Breast epithelium (tissue), 4 donors: ENCODE results near the gene MRGPRX2. TPM values are rescaled to one million over a fixed set of nuclear protein-coding genes. Genes with fewer than 3 reads are reported as not detected.

Experiments used
- DNase-seq, 2 donors: peaks; one replicate each; pipeline ENCODE4 v3.0.0-alpha.2; 2019; ENCODE audit warnings: low spot score in 2 of 2
- H3K27ac ChIP-seq, 2 donors: fragments of 200-600 bp; sonication (generic) in 1 of 2; one replicate each; pipeline ENCODE4 v1.5.1; 2016 to 2019; ENCODE audit warnings: mild to moderate bottlenecking in 1 of 2
- H3K27me3 ChIP-seq, 2 donors: fragments of 200-600 bp; sonication (generic) in 1 of 2; one replicate each; pipeline versions ENCODE4 v1.5.1 to v1.6.0; 2017 to 2019; ENCODE audit warnings: control low read depth in 1 of 2, mild to moderate bottlenecking in 1 of 2
- H3K36me3 ChIP-seq: fragments of 200-600 bp; one replicate; pipeline ENCODE4 v1.5.1; 2019
- H3K4me1 ChIP-seq, 2 donors: fragments of 200-600 bp; sonication (generic); one replicate each; pipeline ENCODE4 v1.5.1; 2016 to 2019; ENCODE audit warnings: control low read depth in 1 of 2
- H3K4me3 ChIP-seq, 3 donors: fragments of 200-600 bp; sonication (generic); 1 replicate in 2 of 3; 2 replicates in 1 of 3; pipeline ENCODE4 v1.5.1; 2016 to 2019; ENCODE audit warnings: mild to moderate bottlenecking in 3 of 3, moderate library complexity in 2 of 3
- H3K9me3 ChIP-seq, 2 donors: fragments of 200-600 bp; sonication (generic) in 1 of 2; one replicate each; pipeline ENCODE4 v1.5.1; 2016 to 2019; ENCODE audit warnings: control low read depth in 1 of 2
- POLR2A ChIP-seq: fragments of 450-650 bp; IDR thresholded peaks from one replicate; pipeline ENCODE4 v1.6.1; 2016; ENCODE audit warnings: antibody characterized with exemption, mild to moderate bottlenecking, moderate library complexity
- POLR2AphosphoS5 ChIP-seq, 3 donors: sonication (generic); formaldehyde crosslinking; IDR thresholded peaks; one replicate each; pipeline ENCODE4 v1.6.1; 2017; ENCODE audit warnings: antibody characterized with exemption in 3 of 3
- intact Hi-C: fragments of 100-400 bp; cut with DNase I; formaldehyde crosslinking; loops from one replicate; pipeline ENCODE4 v1.15.1; 2023; ENCODE audit warnings: low total_unique reads
- total RNA-seq, 3 donors: library from RNA; depleted of rRNA; stranded (reverse); fragments of >200 nt; gene quantifications; one replicate each; pipeline ENCODE4 v1.1.0, GENCODE V29; 2016
- TF ChIP-seq, protein P1 (sequence below), 3 donors: fragments of 450-650 bp; IDR thresholded peaks; one replicate each; pipeline ENCODE4 v1.5.1; 2016 to 2017; ENCODE audit warnings: antibody characterized with exemption in 3 of 3, mild to moderate bottlenecking in 3 of 3, moderate library complexity in 3 of 3

MRGPRX2 gene
- total RNA-seq, 3 donors from 2014 or later, result 1.4 TPM; not detected in 2

DNA sequence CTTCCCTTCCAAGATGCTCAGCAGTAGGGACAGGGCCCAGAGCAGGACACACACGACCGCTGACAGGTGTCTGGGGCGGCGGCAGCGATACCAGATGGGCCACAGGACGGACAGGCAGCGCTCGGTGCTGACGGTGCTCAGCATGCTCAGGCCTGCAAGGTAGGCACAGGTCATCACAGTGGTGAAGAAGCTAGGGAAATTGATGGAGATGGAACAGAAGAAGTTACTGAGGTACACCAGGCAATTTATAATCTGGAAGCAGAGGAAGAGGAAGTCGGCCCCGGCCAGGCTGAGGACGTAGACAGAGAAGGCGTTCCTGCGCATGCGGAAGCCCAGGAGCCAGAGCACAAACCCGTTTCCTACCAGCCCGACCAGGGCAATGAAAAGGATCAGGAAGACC is 4.6 kb downstream of the MRGPRX2 start:
- Histone ChIP-seq H3K36me3 (no peaks in the 10 kb centered on the region), H3K4me3 (no peak overlapping the region), H3K27ac (no peak overlapping the region), H3K4me1 (no peaks in the 10 kb centered on the region), H3K27me3 (no peaks in the 10 kb centered on the region), H3K9me3 (peaks cover 0 to 6% of the 10 kb centered on the region in 2 donors)
- intact Hi-C loops, result no loop called here
- no peak for TF ChIP-seq POLR2AphosphoS5 (IDR thresholded peaks at IDR 0.05)
- TF ChIP-seq, protein P1, sequence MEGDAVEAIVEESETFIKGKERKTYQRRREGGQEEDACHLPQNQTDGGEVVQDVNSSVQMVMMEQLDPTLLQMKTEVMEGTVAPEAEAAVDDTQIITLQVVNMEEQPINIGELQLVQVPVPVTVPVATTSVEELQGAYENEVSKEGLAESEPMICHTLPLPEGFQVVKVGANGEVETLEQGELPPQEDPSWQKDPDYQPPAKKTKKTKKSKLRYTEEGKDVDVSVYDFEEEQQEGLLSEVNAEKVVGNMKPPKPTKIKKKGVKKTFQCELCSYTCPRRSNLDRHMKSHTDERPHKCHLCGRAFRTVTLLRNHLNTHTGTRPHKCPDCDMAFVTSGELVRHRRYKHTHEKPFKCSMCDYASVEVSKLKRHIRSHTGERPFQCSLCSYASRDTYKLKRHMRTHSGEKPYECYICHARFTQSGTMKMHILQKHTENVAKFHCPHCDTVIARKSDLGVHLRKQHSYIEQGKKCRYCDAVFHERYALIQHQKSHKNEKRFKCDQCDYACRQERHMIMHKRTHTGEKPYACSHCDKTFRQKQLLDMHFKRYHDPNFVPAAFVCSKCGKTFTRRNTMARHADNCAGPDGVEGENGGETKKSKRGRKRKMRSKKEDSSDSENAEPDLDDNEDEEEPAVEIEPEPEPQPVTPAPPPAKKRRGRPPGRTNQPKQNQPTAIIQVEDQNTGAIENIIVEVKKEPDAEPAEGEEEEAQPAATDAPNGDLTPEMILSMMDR (IDR thresholded peaks at IDR 0.05), result no peak
- TF ChIP-seq POLR2A, result no peak
- DNase-seq, result no peak

DNA sequence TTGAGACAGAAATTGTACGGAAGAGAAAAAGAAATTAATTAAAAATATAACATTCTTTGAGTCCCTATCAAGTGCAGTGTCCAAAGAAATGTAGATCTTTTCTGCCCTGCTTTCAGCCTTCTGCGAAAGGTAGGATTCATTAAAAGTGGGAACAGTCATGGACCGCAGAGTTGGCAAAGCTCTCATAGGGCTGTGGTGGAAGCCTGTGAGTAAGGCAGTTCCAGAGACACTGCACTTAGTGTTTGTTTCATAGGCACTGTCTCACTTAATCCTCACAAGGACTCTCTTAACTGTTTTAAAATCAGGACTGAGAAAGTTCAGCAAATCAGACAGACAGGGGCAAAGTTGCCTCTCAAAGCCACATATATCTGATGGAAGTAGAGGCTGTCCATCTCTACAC is 5.5 kb downstream of the MRGPRX2 start:
- Histone ChIP-seq H3K36me3 (no peaks in the 10 kb centered on the region), H3K27ac (no peak overlapping the region), H3K4me3 (no peak overlapping the region), H3K27me3 (no peaks in the 10 kb centered on the region), H3K9me3 (peaks cover 0 to 6% of the 10 kb centered on the region in 2 donors), H3K4me1 (no peaks in the 10 kb centered on the region)
- no peak for DNase-seq
- TF ChIP-seq POLR2A (no peak), POLR2AphosphoS5 (IDR thresholded peaks at IDR 0.05) (no peak)
- TF ChIP-seq, protein P1 (IDR thresholded peaks at IDR 0.05), result no peak
- intact Hi-C loops, result no loop called here

GRCh38 chr11:19053909-19054308 is 6.6 kb downstream of the MRGPRX2 start:
- peaks cover 0 to 6% of the 10 kb centered on the region in 2 donors for H3K9me3 ChIP-seq
- no peak overlapping the region for H3K4me3 ChIP-seq
- H3K36me3 ChIP-seq, result no peaks in the 10 kb centered on the region
- H3K27ac ChIP-seq, result no peak overlapping the region
- TF ChIP-seq, protein P1 (IDR thresholded peaks at IDR 0.05), result no peak
- TF ChIP-seq POLR2AphosphoS5 (IDR thresholded peaks at IDR 0.05) (no peak), POLR2A (no peak)
- intact Hi-C loops, result no loop called here
- DNase-seq, result no peak
- no peaks in the 10 kb centered on the region for H3K4me1 ChIP-seq
- H3K27me3 ChIP-seq, result no peaks in the 10 kb centered on the region

- DNase-seq, result no peak
- Histone ChIP-seq H3K27me3 (no peaks in the 10 kb centered on the region), H3K9me3 (peaks cover 0 to 6% of the 10 kb centered on the region in 2 donors), H3K4me3 (no peak overlapping the region), H3K27ac (no peak overlapping the region), H3K36me3 (no peaks in the 10 kb centered on the region), H3K4me1 (no peaks in the 10 kb centered on the region)
- intact Hi-C loops, result no loop called here
- TF ChIP-seq, protein P1 (IDR thresholded peaks at IDR 0.05), result no peak
- TF ChIP-seq POLR2A, result no peak
- TF ChIP-seq POLR2AphosphoS5 (IDR thresholded peaks at IDR 0.05), result no peak
These were observed 10.2 kb downstream of the MRGPRX2 start for GRCh38 chr11:19050281-19050680.

GRCh38 chr11:19049351-19049750 is 11.2 kb downstream of the MRGPRX2 start:
- H3K36me3 ChIP-seq, result no peaks in the 10 kb centered on the region

More at GRCh38 chr11:19049351-19049750, 11.2 kb downstream of the MRGPRX2 start:
- H3K27me3 ChIP-seq, result no peaks in the 10 kb centered on the region
- H3K4me3 ChIP-seq, result no peak overlapping the region
- no peak for DNase-seq
- TF ChIP-seq, protein P1 (IDR thresholded peaks at IDR 0.05), result no peak
- TF ChIP-seq POLR2A (no peak), POLR2AphosphoS5 (IDR thresholded peaks at IDR 0.05) (no peak)
- intact Hi-C loops, result no loop called here
- no peaks in the 10 kb centered on the region for H3K4me1 ChIP-seq
- no peak overlapping the region for H3K27ac ChIP-seq
- peaks cover 0 to 6% of the 10 kb centered on the region in 2 donors for H3K9me3 ChIP-seq
